HK-2 (cell line): ENCODE data around the gene C19orf47.
"Not testable (repeated sequence)": the region's sequence is repeated elsewhere in the genome, so short reads cannot be mapped to it uniquely, and the experiment has no call there.

Experiments used
- DNase-seq: peaks from one replicate; pipeline ENCODE4 v3.0.0-alpha.2; 2018; ENCODE audit not compliant: unreplicated experiment

Gene C19orf47

DNA sequence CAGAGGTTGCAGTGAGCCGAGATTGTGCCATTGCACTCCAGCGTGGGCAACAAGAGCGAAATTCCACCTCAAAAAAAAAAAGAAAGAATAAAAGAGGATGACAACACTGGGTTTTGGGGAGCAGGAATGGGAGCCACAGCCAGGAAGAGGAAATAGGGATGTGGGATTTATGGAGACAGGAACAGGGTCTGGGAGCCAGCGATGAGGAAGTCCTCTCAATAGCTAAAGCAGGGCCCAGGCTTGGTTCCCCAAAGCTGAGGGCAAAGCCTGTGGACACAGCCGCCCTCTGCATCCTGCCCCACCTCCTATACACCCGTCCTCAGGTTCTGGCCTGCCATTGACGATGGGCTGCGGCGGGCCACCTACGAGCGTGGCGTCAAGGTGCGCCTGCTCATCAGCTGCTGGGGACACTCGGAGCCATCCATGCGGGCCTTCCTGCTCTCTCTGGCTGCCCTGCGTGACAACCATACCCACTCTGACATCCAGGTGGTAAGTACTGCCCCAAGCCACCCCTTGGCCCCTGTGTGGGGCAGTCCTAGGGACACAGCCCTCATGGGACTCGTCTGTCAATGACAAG, 28.2 kb upstream of the C19orf47 start:
- DNase-seq, result no peak

DNA sequence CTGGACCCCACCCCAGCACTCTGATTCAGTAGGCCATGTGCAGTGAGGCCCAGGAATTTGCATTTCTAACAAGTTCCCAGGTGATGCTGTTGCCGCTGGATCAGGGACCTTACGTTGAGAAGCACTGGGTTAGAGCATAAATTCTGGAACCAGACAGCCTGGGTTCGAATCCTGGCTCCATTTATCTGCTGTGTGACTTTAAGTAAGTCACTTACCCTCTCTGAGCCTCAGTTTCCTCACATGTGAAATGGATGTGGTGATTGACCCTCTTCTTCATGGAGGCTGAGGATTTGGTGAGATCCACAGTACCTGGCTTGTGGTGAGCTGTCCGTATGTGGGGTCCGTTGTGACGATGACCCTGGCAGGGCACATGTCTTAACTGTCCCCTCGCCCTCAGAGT, 25.9 kb upstream of the C19orf47 start:
- DNase-seq, result no peak

- no peak for DNase-seq
Measured at GRCh38 chr19:40371802-40372122, 23.6 kb upstream of the C19orf47 start.

- DNase-seq, result no peak
Measured at GRCh38 chr19:40370997-40371801, 23.0 kb upstream of the C19orf47 start.

DNA sequence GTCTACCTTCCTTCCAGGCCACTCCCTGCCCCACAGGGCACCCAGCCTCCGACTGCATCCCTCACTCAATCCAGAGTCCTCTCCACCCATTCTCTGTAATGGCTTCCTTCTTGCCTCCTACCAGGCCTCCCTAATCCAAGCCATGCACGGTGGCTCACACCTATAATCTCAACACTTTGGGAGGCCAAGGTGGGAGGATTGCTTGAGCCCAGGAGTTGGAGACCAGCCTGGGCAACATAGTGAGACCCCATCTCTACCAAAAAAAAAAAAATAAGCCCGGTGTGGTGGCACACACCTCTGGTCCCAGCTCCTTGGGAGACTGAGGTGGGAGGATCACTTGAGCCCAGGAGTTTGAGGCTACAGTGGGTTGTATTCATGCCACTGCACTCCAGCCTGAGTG, 22.1 kb upstream of the C19orf47 start:
- not testable (repeated sequence) for DNase-seq

DNA sequence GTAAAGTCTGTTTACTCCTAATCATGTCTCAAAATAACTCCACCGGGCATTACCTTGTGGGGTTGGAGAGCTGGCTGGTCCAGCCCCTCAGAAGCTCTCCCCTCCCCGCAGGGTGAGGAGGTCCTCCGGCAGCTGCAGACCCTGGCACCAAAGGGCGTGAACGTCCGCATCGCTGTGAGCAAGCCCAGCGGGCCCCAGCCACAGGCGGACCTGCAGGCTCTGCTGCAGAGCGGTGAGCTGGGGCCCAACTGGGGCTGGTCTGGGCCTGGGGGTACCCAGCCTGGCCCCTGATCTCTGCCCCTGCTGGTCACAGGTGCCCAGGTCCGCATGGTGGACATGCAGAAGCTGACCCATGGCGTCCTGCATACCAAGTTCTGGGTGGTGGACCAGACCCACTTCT, 21.6 kb upstream of the C19orf47 start:
- DNase-seq, result no peak

DNA sequence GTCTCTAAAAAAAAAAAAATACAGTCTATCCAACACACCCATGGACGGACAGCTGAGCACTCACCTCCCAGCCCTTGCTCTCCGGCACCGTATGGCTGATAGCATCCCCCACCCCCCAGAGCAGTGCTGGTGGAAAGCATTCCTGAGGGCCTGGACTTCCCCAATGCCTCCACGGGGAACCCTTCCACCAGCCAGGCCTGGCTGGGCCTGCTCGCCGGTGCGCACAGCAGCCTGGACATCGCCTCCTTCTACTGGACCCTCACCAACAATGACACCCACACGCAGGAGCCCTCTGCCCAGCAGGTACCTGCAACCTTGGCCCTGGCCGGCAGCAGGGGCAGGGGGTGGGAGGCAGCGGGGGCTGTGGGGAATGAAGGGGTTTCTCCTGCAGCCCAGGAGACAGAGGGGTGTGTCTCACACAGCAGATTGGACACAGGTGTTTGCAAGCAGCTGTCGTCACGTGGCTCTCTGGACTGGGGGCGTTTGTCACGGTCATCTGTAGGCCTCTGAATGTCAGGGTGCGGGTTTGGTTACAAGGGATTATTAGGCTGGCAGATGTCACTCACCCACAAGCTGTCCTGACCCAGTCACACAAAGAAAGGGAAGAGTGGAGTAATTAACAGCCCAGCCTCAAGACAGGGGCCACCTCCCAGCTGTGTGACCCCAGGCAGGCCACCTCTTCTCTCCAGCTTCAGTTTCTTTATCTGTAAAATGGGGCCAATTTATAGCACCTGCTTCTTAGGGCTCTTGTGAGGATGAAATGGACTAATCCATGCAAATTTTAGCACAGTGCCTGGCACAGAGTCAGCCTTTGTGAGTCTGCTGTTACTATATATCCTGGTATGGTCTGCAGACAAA, 19.6 kb upstream of the C19orf47 start:
- DNase-seq, result no peak

- no peak for DNase-seq
Measured at GRCh38 chr19:40366697-40367561, 18.7 kb upstream of the C19orf47 start.

DNA sequence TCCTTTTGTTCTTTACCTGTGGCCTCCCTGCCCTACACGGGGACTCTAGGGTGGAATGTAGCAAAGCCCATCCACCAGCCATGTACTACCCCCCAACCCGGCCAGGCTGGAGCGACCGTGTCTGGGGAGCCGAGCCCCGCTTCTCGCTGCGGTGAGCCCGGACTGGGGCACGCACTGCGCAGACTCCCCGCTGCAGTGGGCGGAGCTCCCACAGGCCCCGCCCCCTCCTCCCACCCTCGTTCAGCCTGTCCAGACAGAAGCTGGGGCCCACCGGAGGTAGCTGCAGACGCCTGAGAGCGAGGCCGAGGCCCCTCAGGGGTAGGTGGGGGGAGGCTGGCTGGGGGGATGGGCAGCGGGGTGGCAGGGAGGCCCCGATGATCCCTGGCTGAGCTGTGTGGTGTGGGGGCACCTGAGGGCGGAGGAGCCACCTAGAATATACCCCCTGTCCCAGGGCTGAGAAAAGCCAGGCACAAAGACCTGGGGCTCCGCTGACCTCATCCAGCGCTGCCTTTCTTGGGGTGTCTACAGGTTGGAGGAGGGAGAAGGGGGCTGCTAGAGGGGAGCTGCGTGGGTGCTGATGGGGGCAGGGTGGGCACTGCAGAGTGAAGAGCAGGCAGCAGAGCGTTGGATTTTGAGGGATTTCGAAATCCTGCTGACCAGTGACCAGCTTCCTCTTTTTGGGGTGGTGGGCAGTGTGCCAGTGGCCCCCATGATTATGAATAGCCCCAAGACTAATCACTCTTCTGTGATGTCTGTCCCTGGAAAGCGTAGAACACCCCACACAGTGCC, 17.6 kb upstream of the C19orf47 start:
- DNase-seq, result no peak

- DNase-seq, result no peak
Measured at GRCh38 chr19:40365010-40365409, 16.8 kb upstream of the C19orf47 start.

DNA sequence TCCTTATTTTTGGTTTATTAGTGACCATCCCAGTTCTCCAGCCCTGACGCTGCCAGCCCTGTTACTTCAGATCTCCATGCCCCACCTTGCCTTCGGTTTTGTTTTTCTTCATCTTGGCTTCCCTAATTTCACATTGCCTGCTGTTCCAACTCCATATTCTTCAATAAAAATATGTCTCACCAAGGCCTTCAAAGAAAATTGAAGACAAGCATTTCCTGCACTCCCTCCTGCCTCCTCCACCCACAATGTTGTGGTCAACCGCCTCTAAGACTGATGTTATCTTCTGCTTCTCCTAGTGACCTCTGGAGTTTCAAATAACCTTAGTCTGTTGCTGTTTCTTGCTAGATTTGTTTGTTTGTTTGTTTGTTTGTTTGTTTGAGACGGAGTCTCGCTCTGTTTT, 14.9 kb upstream of the C19orf47 start:
- DNase-seq, result no peak

DNA sequence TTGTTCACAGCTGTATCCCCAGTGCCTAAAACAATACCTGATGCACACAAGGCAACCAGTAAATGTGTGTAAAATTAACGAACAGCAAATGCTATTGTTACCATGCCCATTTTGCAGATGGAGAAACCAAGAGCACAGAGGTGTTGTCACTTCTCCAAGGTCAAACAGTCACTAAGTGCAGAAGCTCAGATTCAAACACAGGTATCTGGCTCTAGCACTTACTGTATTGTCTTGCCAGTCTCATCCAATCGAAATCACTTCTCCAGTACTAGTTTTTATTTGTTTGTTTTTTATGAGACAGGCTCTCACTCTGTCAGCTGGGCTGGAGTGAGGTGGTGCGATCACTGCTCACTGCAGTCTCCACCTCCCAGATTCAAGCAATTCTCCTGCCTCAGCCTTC, 14.0 kb upstream of the C19orf47 start:
- no peak for DNase-seq

DNA sequence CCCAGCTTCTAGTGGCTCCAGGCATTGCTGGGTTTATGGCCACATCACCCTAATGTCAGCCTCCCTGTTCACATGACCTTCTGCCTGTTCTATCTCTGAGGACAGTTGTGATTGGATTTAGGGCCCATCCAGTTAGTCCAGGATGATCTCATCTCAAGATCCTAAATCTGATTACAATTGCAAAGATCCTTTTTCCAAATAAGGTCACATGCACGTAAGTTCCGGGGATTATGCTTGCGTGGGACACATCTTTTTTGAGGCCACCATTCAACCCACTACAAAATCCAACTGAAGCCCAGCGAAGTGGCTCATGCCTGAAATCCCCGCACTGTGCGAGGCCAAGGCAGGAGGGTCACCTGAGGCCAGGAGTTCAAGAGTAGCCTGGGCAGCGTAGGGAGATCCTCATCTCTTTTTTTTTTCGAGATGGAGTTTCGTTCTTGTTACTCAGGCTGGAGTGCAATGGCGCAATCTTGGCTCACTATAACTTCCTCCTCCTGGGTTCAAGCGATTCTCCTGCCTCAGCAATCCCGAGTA, 12.6 kb upstream of the C19orf47 start:
- no peak for DNase-seq

DNA sequence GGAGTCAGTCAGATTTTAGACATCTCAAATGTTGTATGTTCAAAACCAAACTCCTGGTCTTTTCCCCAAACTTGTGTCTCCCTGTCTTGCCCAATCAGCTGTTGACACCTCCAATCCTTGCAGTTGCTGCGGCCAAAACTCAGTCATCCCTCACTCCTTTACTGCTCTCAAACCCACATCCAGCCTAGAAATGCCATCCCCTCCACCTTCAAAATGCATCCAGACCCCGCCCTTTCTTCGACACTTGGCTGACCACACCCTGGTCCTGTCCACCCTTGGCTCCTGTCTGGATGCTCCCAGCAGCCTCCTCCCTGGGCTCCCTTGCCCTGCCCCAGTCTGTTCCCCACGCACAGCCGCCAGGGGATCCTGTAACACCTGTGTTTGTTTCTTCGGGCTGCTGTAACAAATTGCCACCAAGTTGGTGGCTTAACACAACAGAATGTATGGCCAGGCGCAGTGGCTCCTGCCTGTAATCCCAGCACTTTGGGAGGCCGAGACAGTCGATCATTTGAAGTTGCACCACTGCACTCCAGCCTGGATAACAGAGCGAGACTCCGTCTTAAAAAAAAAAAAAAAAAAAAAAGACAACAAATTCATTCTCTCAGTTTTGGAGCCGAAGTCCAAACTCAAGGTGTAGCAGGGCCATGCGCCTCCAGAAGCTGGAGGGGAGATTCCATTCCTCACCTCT, 12.0 kb upstream of the C19orf47 start:
- DNase-seq, result no peak

- DNase-seq, result no peak
Measured at GRCh38 chr19:40358773-40359172, 10.6 kb upstream of the C19orf47 start.

- DNase-seq, result no peak
Measured at GRCh38 chr19:40357640-40358039, 9.4 kb upstream of the C19orf47 start.

- DNase-seq, result no peak
Measured at GRCh38 chr19:40356681-40357595, 8.7 kb upstream of the C19orf47 start.

DNA sequence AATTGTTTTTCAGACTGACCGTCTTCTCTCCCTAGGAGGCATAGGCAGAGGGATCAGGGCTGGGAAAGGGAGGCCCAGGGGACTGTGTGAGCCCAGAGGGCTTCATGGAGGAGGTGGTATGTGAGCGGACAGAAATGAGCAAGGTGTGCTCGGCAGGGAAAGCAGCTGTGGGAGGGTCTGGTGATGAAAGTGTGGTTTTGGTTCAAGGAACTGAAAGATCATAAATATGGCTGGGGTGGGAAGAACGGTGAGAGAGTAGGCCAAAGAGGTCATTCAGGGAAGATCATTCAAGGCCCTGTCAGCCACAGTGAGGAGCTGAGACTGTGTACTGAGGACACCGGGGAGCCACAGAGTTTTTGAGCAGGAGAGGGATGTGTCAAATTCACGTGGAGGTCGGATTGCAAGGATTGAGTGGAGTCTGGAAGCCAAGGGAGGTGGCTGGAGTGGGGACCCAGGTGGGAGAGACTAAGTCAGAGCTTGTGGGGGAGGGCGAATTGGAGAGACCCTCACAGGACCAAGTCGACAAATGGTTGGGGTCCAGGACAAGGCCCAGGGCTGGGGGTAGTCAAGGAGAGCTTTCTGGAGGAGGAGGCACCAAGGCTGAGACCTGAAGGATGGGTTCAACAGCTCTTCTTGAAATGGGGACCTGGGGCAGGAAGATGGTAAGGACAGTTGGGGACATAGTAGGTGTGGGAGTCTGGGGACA, 7.9 kb upstream of the C19orf47 start:
- DNase-seq, result no peak
